CD4-positive, alpha-beta memory T cell (primary cell): ENCODE data around the gene ABCG8. TPM values are rescaled to one million over a fixed set of nuclear protein-coding genes. Genes with fewer than 3 reads are reported as not detected.

ENCODE experiments used
- CTCF ChIA-PET: fragments of 350-600 bp; sonication (Branson Sonifier 250); formaldehyde crosslinking; loops from one replicate; lab custom pipeline; 2021; ENCODE audit warnings: inconsistent platforms; ENCODE audit not compliant: partially characterized antibody; lab: Charles Lee
- POLR2A ChIA-PET: fragments of 350-600 bp; sonication (Branson Sonifier 250); formaldehyde crosslinking; loops from one replicate; lab custom pipeline; 2021; ENCODE audit not compliant: partially characterized antibody; lab: Charles Lee
- DNase-seq, 5 donors: peaks; one replicate each; pipeline versions ENCODE4 v3.0.0 to v3.0.0-alpha.2; 2020 to 2022; ENCODE audit warnings: mixed read lengths in 1 of 5
- H3K27ac ChIP-seq: one replicate; pipeline ENCODE4 v1.7.0; 2013; ENCODE audit warnings: low read depth, low read length
- H3K27me3 ChIP-seq: 2 replicates; pipeline ENCODE4 v1.7.0; 2013; ENCODE audit warnings: mild to moderate bottlenecking, low read length, moderate library complexity; ENCODE audit not compliant: insufficient read depth
- H3K36me3 ChIP-seq: 2 replicates; pipeline ENCODE4 v1.7.0; 2013; ENCODE audit warnings: mild to moderate bottlenecking, low read length, moderate library complexity; ENCODE audit not compliant: insufficient read depth
- H3K4me1 ChIP-seq: 2 replicates; pipeline ENCODE4 v1.7.0; 2013; ENCODE audit warnings: mild to moderate bottlenecking, low read length, moderate library complexity; ENCODE audit not compliant: insufficient read depth
- H3K4me3 ChIP-seq, 2 donors: one replicate each; pipeline ENCODE4 v1.7.0; 2013; ENCODE audit warnings: low read length in 2 of 2, mild to moderate bottlenecking in 1 of 2
- H3K9me3 ChIP-seq, 2 donors: one replicate each; pipeline ENCODE4 v1.7.0; 2013; ENCODE audit warnings: low read length in 2 of 2, control low read depth in 1 of 2; ENCODE audit not compliant: control insufficient read depth in 1 of 2
- H3K27ac Mint-ChIP-seq, 7 donors: one replicate each; pipeline ENCODE4 v1.8.0; 2020 to 2021; ENCODE audit warnings: mixed read lengths in 7 of 7, mild to moderate bottlenecking in 6 of 7, inconsistent platforms in 3 of 7, moderate library complexity in 3 of 7
- H3K27me3 Mint-ChIP-seq, 2 donors: one replicate each; pipeline ENCODE4 v1.8.0; 2020 to 2021; ENCODE audit warnings: mixed read lengths in 2 of 2
- H3K36me3 Mint-ChIP-seq, 2 donors: one replicate each; pipeline ENCODE4 v1.8.0; 2020 to 2021; ENCODE audit warnings: mixed read lengths in 2 of 2, inconsistent platforms in 1 of 2, mild to moderate bottlenecking in 1 of 2
- H3K4me1 Mint-ChIP-seq, 4 donors: one replicate each; pipeline ENCODE4 v1.8.0; 2020 to 2021; ENCODE audit warnings: mixed read lengths in 4 of 4, mild to moderate bottlenecking in 1 of 4
- H3K4me3 Mint-ChIP-seq, 8 donors: one replicate each; pipeline ENCODE4 v1.8.0; 2020 to 2021; ENCODE audit warnings: mixed read lengths in 8 of 8, mild to moderate bottlenecking in 7 of 8, moderate library complexity in 6 of 8, inconsistent platforms in 3 of 8
- H3K9me3 Mint-ChIP-seq, 8 donors: one replicate each; pipeline ENCODE4 v1.8.0; 2020 to 2021; ENCODE audit warnings: mixed read lengths in 8 of 8, mild to moderate bottlenecking in 5 of 8, inconsistent platforms in 3 of 8, moderate library complexity in 1 of 8
- intact Hi-C: fragments of 100-400 bp; cut with micrococcal nuclease; formaldehyde crosslinking; loops from one replicate; pipeline ENCODE4 v1.15.1; 2023
- polyA plus RNA-seq, 2 donors: library from polyadenylated mRNA; unstranded; fragments of 300-500 nt; fragmentation: Illumina TruSeq; gene quantifications; one replicate each; pipeline ENCODE4 v1.2.3, GENCODE V29; 2021
- total RNA-seq, 2 experiments: library from RNA; stranded (reverse); gene quantifications; one replicate each; pipeline ENCODE4 v1.2.3, GENCODE V29; 2021

ABCG8 gene
- total and polyA plus RNA-seq, 4 experiments from 2014 or later: 0.10 TPM; not detected in 3

DNA sequence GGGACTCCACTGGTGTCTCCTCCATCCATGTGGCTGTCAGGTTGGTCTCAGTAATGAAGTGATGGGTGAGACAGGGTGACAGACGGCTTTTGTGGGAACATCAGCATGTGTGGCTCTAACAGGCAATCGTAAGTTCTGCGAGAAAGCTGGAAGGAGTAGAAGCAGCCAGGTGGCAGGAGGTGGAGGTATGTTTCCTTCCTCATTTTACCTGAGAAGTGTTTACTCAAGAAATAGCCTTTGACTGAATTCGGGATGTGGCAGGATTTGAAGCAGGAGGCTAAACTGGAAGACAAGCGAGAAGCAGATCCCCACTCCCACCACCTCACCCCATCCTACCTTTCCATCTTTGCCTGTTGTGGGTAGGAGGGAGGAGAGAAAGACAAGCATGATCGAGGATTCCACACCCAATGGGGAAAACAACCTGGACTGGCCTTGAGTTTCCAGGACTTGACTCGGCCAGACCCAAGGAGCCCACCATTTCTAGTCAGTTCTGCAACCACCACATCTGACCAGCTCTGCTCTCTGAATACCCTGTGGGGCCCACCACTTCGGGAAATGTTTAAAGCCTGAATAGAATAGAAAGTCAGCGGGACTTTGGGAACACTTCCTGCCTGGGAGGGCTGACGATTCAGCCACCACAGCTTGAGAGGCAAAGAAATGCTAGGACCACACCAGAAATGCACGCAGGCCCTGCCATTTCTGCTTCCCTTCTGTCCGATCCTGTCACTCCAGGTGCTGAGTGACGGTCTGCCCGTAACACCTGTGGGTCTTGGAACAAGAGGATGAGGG is 1.2 kb downstream of the ABCG8 start:
- H3K4me1 ChIP-seq: no peaks in the 10 kb centered on the region
- no peak overlapping the region for H3K4me3 Mint-ChIP-seq
- DNase-seq: no peak
- no peak overlapping the region for H3K27ac ChIP-seq
- no peaks in the 10 kb centered on the region for H3K4me1 Mint-ChIP-seq
- H3K9me3 Mint-ChIP-seq: peaks cover 0 to 2% (median 0%) of the 10 kb centered on the region in 8 donors
- ChIA-PET POLR2A (no interaction called here), CTCF (no interaction called here)
- no peak overlapping the region for H3K27ac Mint-ChIP-seq
- no peaks in the 10 kb centered on the region for H3K36me3 Mint-ChIP-seq
- no peaks in the 10 kb centered on the region for H3K27me3 ChIP-seq
- intact Hi-C loops: no loop called here
- no peaks in the 10 kb centered on the region for H3K9me3 ChIP-seq
- no peak overlapping the region for H3K4me3 ChIP-seq
- H3K36me3 ChIP-seq: no peaks in the 10 kb centered on the region
- H3K27me3 Mint-ChIP-seq: peaks cover 4 to 8% of the 10 kb centered on the region in 2 donors

DNA sequence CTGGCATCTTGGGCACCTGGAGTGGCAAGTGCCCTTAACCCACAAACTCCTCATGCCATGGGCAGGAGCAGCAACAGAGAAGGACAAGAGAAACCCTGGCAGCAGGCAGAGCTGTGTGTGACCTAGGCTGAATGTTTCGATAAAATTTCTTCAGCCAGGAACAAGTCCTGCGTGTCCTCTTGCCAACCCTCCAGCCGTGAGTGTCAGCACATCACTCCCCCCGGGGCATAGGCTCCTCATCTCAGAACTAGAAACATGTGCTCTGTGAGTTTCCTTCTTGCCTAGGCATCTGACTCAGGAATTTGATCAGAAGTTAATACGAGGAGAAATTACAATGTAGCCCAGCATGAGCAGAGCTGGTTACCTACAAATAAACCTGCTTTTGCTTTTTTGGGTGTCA is 2.2 kb downstream of the ABCG8 start:
- intact Hi-C loops: no loop called here
- CTCF ChIA-PET: no interaction called here
- Histone ChIP-seq H3K9me3 (no peaks in the 10 kb centered on the region), H3K4me3 (no peak overlapping the region), H3K27me3 (no peaks in the 10 kb centered on the region), H3K4me1 (no peaks in the 10 kb centered on the region), H3K36me3 (no peaks in the 10 kb centered on the region), H3K27ac (no peak overlapping the region)
- H3K36me3 Mint-ChIP-seq: no peaks in the 10 kb centered on the region
- H3K4me1 Mint-ChIP-seq: no peaks in the 10 kb centered on the region
- POLR2A ChIA-PET: no interaction called here
- no peak for DNase-seq
- H3K9me3 Mint-ChIP-seq: peaks cover 0 to 3% (median 0%) of the 10 kb centered on the region in 8 donors
- peaks cover 1 to 2% of the 10 kb centered on the region in 2 donors for H3K27me3 Mint-ChIP-seq
- no peak overlapping the region for H3K27ac Mint-ChIP-seq
- H3K4me3 Mint-ChIP-seq: no peak overlapping the region

- no peak for DNase-seq
- H3K27ac Mint-ChIP-seq: no peak overlapping the region
- Histone ChIP-seq H3K27ac (no peak overlapping the region), H3K36me3 (no peaks in the 10 kb centered on the region), H3K4me3 (no peak overlapping the region), H3K9me3 (no peaks in the 10 kb centered on the region), H3K4me1 (no peaks in the 10 kb centered on the region), H3K27me3 (no peaks in the 10 kb centered on the region)
- peaks cover 4 to 5% of the 10 kb centered on the region in 2 donors for H3K27me3 Mint-ChIP-seq
- ChIA-PET CTCF (no interaction called here), POLR2A (no interaction called here)
- intact Hi-C loops: no loop called here
- H3K36me3 Mint-ChIP-seq: no peaks in the 10 kb centered on the region
- H3K4me3 Mint-ChIP-seq: no peak overlapping the region
- H3K9me3 Mint-ChIP-seq: peaks cover 0 to 3% (median 0%) of the 10 kb centered on the region in 8 donors
- no peaks in the 10 kb centered on the region for H3K4me1 Mint-ChIP-seq
Observed at GRCh38 chr2:43841949-43842865, 3.4 kb downstream of the ABCG8 start.

- H3K36me3 ChIP-seq: no peaks in the 10 kb centered on the region
- CTCF ChIA-PET: no interaction called here
Observed at GRCh38 chr2:43842866-43843226, 4.1 kb downstream of the ABCG8 start.

GRCh38 chr2:43845181-43845580 is 6.4 kb downstream of the ABCG8 start:
- no peaks in the 10 kb centered on the region for H3K9me3 ChIP-seq
- no peaks in the 10 kb centered on the region for H3K4me1 ChIP-seq
- no peak overlapping the region for H3K27ac Mint-ChIP-seq
- H3K27me3 ChIP-seq: no peaks in the 10 kb centered on the region
- intact Hi-C loops: no loop called here
- ChIA-PET POLR2A (no interaction called here), CTCF (no interaction called here)
- no peak overlapping the region for H3K4me3 Mint-ChIP-seq
- peaks cover 0 to 7% (median 0%) of the 10 kb centered on the region in 8 donors for H3K9me3 Mint-ChIP-seq
- H3K27me3 Mint-ChIP-seq: peaks cover 5 to 6% of the 10 kb centered on the region in 2 donors
- H3K36me3 ChIP-seq: no peaks in the 10 kb centered on the region
- H3K27ac ChIP-seq: no peak overlapping the region
- no peaks in the 10 kb centered on the region for H3K36me3 Mint-ChIP-seq
- H3K4me3 ChIP-seq: no peak overlapping the region
- no peaks in the 10 kb centered on the region for H3K4me1 Mint-ChIP-seq
- no peak for DNase-seq

More at GRCh38 chr2:43842866-43843226, 4.1 kb downstream of the ABCG8 start:
- H3K4me3 Mint-ChIP-seq: no peak overlapping the region
- Histone ChIP-seq H3K27ac (no peak overlapping the region), H3K4me3 (no peak overlapping the region), H3K9me3 (no peaks in the 10 kb centered on the region), H3K27me3 (no peaks in the 10 kb centered on the region), H3K4me1 (no peaks in the 10 kb centered on the region)
- peaks cover 4 to 6% of the 10 kb centered on the region in 2 donors for H3K27me3 Mint-ChIP-seq
- peaks cover 0 to 3% (median 0%) of the 10 kb centered on the region in 8 donors for H3K9me3 Mint-ChIP-seq
- H3K4me1 Mint-ChIP-seq: no peaks in the 10 kb centered on the region
- intact Hi-C loops: no loop called here
- POLR2A ChIA-PET: no interaction called here
- H3K27ac Mint-ChIP-seq: no peak overlapping the region
- no peaks in the 10 kb centered on the region for H3K36me3 Mint-ChIP-seq
- DNase-seq: no peak

DNA sequence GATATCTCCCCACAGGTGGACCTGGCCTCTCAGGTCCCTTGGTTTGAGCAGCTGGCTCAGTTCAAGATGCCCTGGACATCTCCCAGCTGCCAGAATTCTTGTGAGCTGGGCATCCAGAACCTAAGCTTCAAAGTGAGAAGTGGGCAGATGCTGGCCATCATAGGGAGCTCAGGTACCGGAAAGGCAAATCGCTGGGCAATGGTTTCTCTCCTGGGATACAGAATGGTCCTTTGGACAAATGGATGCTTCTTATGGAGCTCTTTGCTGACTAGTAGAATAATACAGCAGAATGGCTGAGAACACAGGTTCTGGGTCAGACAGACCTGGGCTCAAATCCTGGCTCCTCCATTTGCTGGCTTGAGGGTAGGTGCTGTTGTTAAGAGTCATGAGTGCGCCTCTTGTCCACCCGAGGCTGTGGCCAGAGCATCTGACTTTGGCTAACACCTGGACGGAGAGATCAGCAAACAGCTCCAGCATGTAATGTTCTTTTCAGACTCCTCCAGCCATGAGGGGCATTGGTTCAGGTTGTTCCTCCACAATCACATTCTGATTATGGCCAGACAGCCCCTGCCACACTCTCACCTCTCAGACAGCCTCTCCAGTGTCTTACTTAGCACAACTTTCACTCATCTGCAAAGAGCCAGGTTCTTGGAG is 7.5 kb downstream of the ABCG8 start:
- H3K27ac Mint-ChIP-seq: no peak overlapping the region
- H3K27me3 ChIP-seq: no peaks in the 10 kb centered on the region
- no peaks in the 10 kb centered on the region for H3K4me1 Mint-ChIP-seq
- H3K9me3 ChIP-seq: no peaks in the 10 kb centered on the region
- no peak for DNase-seq
- H3K36me3 Mint-ChIP-seq: no peaks in the 10 kb centered on the region
- H3K4me3 Mint-ChIP-seq: no peak overlapping the region
- intact Hi-C loops: no loop called here
- peaks cover 0 to 5% (median 0%) of the 10 kb centered on the region in 8 donors for H3K9me3 Mint-ChIP-seq
- peaks cover 8 to 9% of the 10 kb centered on the region in 2 donors for H3K27me3 Mint-ChIP-seq
- H3K27ac ChIP-seq: no peak overlapping the region
- ChIA-PET CTCF (interaction anchor here (1.0 kb wide), 1 partner anchor 10 kb away, joined by 3 read pairs; no protein-coding TSS in a partner anchor), POLR2A (no interaction called here)
- H3K36me3 ChIP-seq: no peaks in the 10 kb centered on the region
- H3K4me3 ChIP-seq: no peak overlapping the region
- H3K4me1 ChIP-seq: no peaks in the 10 kb centered on the region

GRCh38 chr2:43848214-43848613 is 9.4 kb downstream of the ABCG8 start:
- Histone ChIP-seq H3K27ac (no peak overlapping the region), H3K9me3 (no peaks in the 10 kb centered on the region), H3K27me3 (no peaks in the 10 kb centered on the region), H3K4me3 (no peak overlapping the region), H3K4me1 (no peaks in the 10 kb centered on the region), H3K36me3 (no peaks in the 10 kb centered on the region)
- H3K4me1 Mint-ChIP-seq: no peaks in the 10 kb centered on the region
- no peak for DNase-seq
- ChIA-PET CTCF (no interaction called here), POLR2A (no interaction called here)
- intact Hi-C loops: no loop called here
- H3K4me3 Mint-ChIP-seq: no peak overlapping the region
- H3K36me3 Mint-ChIP-seq: no peaks in the 10 kb centered on the region
- peaks cover 0 to 5% (median 0%) of the 10 kb centered on the region in 8 donors for H3K9me3 Mint-ChIP-seq
- no peak overlapping the region for H3K27ac Mint-ChIP-seq
- H3K27me3 Mint-ChIP-seq: peaks cover 10 to 15% of the 10 kb centered on the region in 2 donors
